HG03108 (cell line): Measurements from ENCODE around the gene CES1.
"Not testable (repeated sequence)": the region's sequence is repeated elsewhere in the genome, so short reads cannot be mapped to it uniquely, and the experiment has no call there.

ENCODE experiments used
- ATAC-seq: cut with Tn5 transposase; IDR thresholded peaks from one replicate; pipeline ENCODE4 v1.9.1; 2021; ENCODE audit warnings: moderate library complexity; ENCODE audit not compliant: unreplicated experiment

CES1 gene

DNA sequence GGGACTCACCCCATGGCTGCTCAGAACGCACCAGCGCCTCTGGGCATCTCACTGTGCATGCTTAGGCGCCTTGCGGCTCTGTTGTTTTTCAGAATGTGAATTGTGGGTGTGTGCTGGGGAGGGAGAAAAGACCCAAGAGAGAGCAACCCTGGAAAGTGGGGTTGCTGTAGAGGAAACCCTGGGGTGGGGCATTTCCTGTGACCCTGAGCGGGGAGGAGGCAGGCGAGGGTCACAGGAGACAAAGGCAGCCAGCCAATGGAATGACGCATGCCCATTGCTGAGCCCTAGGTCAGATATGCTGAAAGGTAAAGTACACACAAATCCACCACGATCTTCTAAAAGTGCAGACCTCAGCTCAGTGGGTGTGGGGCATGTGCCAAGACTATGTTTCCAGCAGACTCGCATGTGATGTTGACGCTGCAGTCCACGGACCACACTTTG, 39.9 kb downstream of the CES1 start:
- not testable (repeated sequence) for ATAC-seq

DNA sequence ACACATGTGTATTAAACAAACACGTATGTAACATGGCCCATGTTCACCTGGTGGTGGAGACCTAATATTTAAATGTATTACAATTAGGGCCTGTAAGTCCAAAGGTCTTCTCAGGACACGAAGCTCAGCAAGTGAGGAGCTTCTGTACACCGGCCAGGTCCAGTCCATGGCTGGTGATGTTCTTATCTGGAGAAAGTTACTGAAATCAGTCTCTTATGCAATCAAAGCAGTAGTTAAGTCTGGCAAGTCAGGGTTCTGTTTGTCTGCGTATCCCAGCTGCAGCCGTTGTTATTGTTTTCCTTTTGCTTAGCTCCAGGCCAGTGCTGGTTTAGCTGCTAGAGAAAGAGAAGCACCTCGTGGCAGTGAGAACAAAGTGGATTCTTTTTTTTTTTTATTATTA, 41.4 kb downstream of the CES1 start:
- ATAC-seq = not testable (repeated sequence)

DNA sequence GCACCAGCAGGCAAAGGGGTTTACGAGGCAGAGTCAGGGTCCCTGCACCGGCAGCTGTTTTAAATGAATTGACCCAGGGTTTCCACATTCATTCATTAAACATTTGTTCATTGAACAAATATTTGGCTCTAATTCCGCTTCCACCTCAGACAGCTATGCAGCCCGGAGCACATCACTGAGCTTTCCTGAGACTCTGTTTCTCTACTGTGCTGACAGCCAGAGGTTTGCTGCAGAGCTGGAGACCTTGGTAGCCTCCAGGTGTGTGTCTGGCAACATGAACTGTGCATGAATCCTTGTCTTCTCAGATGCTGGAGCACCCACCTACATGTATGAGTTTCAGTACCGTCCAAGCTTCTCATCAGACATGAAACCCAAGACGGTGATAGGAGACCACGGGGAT, 42.7 kb downstream of the CES1 start:
- ATAC-seq = not testable (repeated sequence)

DNA sequence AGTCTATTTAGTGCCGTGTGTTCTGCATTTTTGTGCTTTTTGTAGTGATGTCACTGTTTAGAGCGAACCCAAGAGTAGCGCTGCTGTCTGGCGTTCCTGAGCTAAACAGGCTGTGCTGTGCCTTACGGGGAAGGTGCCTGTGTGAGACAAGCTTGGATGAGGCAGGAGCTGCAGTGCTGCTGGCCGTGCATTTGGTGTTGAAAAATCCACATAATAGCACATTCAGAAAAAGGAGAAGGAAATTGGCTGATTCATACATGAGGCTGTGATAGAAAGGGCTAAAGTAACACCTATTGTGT, 50.2 kb downstream of the CES1 start:
- ATAC-seq = not testable (repeated sequence)

DNA sequence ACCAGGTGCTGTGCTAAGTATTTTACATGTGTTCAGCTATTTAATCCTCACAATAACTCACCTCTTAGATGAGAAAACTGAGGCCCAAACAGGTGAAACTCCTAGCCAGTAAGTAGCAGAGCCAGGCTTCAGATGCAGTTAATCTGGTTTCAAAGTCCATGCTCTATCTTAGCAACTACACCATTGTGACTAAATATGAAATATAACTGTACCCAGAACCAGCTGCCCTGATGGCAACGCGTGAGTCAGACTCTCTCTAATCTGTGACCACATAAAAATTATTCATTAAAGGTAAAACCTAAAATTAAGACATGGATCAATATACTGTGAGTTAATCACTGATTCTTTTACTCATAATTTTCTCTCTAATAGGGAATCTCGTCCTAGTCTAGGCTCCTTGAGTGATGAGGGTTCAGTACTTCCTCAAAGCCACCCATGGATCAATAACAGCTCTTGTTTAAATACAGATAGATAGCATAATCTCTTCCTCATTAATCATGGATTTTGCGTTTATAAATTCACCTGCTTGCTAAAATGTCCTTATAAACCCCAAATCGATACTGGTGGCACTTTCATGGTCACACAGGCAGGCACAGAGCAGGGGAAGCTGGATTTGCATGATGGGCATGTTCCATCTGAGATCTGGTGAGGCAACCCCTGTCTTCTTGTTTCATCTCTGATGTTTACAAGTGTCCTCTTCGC, 50.7 kb downstream of the CES1 start:
- ATAC-seq = not testable (repeated sequence)

DNA sequence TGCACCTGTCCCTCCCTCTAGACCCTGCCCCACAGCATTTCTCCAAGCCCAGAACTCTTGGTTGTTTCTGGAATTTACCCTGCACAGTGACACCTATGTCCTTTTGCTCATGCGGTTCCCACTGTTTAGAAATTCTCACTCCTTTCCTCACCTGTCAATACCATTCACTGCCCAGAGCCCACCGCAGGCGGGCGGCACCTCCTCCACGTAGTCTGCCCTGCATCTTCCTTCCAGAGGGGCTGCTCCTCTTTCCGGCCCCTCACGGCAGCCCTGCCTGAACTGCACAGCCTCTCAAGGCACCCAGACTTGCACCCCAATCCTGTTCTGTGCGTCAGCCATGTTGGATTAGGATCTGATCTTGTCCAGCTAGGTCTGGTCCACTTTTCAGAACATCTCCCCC, 51.4 kb downstream of the CES1 start:
- not testable (repeated sequence) for ATAC-seq

DNA sequence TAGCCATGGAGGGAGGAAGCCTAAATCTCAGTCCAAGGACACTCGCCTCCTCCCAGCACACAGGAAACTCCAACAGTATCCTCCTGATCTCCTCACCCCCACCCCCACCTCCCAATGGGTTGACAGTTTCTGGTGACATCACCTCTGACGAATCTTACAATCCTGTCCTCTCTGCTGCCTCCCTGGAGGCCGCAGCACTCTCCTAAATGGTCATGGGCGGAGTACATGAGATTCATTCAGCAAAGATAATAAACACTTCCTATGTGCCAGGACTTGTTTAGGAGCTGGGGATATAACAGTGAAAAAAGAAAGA, 52.8 kb downstream of the CES1 start:
- ATAC-seq = not testable (repeated sequence)

GRCh38 chr16:55779402-55780094, 53.3 kb downstream of the CES1 start:
- no peak for ATAC-seq

DNA sequence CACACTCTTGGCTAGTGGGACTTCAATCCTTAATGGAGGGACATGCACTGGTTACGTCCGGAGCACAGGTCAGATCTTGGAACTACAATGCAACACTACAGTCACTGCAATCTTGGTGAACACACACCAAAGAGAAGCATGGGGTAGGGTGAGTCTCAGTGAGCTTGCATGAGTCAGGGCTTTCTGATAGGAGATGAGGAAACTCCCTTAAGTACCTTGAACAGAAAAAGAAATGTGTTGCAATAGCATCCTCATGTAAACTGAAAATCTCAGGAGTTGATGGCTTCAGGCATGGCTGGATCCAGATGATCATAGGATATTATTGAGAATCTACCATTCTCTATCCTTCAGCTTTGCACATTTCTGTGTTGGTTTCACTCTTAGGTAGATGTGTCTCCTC, 54.1 kb downstream of the CES1 start:
- ATAC-seq = no peak

DNA sequence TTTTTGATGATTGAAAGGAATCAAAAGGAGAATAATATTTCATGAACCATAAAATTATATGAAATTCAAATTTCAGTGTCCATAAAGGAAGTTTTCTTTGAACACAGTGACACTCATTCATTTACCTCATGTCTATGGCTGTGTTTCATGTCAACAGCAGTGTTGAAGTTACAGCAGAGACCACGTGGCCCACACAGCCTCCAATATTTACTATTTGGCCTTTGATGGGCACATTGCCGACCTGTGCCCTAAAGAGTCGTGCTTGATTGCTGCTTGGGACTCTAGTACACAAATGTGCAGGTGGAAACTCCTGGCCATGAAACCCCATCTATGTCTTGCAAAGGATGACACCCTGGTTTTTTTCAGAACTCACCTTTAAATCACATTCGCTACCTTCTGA, 57.0 kb downstream of the CES1 start:
- ATAC-seq = no peak

DNA sequence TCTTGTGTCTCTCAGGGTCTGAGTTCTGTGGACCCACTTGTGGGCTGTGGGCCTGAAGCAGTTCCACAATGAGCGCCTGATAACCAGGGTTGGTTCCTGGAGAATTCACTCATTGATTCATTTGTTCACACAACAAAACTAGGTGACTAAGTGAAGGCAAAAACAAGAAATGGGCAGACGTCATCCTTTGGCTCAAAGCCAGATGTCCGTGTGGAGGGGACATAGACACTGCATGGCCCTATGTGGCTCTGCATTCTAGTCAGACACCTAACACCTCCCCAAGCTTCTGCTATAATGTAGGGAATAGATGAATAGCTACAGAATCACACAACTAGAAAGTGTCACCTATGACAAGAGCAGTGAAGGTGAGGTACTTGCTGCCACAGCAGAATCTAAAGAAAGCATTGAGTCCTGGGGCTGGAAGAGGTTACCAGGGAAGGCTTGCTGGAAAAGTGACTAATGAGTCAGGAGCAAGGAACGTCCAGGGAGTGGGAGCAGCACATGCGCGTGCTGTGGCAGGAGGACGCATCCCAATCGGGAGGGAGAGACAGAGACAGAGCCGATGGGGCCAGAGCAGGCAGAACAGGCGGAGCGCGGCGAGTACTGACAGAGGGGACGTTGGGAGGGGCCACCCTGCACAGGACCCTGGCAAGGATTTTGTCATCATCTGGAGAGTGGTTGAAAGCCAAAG, 58.9 kb downstream of the CES1 start:
- no peak for ATAC-seq

DNA sequence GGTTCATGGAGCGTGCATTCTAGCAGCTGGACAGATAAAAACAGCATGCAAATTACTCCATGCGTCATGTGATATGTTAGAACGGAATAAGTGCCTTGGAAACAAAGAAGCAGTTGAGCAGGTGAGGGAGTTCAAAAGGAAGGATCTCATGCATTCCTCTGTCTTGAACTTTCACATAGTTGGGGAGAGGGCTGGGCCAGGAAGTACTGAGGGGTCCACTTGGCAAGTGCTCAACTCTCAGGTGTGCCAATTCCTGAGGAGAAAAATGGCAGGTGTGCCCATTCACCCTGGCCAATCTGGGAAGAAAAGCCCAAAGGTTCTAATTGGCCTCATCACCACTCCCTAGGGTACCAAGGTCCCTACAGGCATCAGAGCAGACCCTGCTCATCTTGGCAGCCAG, 67.7 kb downstream of the CES1 start:
- ATAC-seq = no peak

DNA sequence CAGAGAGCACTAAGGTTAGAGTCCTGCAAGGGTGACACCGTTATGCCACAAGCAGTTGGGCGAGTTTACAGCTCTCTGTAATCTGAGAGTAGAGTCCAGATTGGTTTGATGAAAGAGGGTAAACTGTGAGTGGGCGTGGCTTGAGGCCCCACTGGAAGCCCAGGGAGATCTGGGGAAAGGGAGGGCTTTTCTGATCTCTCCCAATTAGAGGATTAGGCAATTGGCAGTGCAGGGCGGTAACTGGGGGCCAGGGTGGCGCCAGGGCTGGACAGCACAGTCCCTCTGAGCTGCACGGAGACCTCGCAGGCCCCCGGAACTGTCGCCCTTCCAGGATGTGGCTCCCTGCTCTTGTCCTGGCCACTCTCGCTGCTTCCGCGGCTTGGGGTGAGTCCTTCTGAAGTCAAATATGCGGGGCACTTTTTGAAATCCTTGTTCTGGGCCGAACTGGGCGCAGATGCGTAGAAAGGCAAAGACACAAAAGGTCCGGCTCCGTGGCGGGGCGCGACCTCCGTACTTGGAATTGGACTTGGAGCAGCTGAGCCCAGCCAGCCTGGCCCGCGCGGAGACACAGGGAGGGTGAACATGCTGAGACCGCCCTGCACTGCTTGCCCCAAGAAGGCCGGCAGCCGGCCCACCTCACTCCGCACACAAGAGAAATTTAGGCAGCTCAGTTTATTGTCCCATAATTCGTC, 72.4 kb downstream of the CES1 start:
- ATAC-seq = no peak

GRCh38 chr16:55759965-55760309, 73.0 kb downstream of the CES1 start:
- not testable (repeated sequence) for ATAC-seq

- ATAC-seq = not testable (repeated sequence)
Observed at GRCh38 chr16:55757595-55758527, 75.0 kb downstream of the CES1 start.

GRCh38 chr16:55756963-55757362, 75.9 kb downstream of the CES1 start:
- ATAC-seq = no peak

DNA sequence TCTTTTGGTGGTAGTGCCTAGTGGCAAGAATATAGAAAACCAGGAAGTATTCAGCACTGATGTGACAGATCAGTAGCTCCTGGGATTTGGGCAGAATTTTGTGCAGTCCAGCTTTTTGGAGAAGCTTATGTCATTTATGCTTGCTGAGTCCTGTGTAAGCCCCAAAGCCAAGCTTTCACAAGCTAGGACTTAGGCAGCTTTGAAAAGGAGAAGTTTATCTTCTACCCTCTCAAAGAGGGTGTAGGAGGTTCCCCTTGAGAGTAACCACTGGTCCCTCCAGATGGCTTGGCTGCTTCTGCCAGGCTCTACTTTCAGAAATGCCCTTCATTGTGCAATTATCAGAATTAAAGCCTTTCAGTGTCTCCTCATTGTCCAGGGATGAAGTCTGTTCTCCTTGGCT, 78.8 kb downstream of the CES1 start:
- ATAC-seq = no peak

DNA sequence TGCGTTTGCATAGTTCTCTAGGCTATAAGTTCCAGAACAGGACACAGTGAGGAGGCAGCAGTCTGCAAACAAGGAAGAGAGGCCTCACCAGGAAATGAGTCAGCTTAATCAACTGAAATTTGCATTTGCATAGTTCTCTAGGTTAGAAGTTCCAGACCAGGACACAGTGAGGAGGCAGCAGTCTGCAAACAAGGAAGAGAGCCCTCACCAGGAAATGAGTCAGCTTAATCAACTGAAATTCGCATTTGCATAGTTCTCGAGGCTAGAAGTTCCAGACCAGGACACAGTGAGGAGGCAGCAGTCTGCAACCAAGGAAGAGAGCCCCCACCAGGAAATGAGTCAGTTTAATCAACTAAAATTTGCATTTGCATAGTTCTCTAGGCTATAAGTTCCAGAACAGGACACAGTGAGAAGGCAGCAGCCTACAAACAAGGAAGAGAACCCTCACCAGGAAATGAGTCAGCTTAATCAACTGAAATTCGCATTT, 79.7 kb downstream of the CES1 start:
- ATAC-seq = not testable (repeated sequence)
